Activated CD8-positive, alpha-beta memory T cell treated with anti-CD3 and anti-CD28 coated beads, Interleukin-2, amount 50 U/mL, for 24 hours (primary cell): ENCODE results near the gene COQ10B.

ENCODE experiments used
- DNase-seq: peaks from one replicate; pipeline ENCODE4 v3.0.0-alpha.2; 2020; ENCODE audit errors: extremely low read depth

COQ10B gene

GRCh38 chr2:197500503-197501131 lies 47.3 kb downstream of the COQ10B start:
- no peak for DNase-seq

- DNase-seq: no peak
Measured at GRCh38 chr2:197502201-197502600, 48.8 kb downstream of the COQ10B start.

DNA sequence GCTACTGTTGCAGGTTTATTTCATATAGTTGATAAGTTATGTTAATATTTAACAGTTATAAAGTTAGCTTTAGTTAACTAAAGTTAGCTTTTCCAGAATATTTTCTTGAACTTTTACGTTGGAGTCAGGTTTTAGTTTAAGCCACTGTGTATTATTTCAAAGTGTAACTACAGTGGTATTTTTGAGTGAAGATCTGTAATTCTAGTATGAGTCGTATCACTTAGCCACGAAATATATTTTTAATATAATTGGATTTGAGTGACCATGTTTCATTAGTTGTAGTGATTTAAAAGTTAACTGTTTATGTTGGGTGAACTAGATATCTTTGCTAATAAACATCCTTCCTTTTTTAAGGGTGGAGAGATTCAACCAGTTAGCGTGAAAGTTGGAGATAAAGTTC lies 49.3 kb downstream of the COQ10B start:
- DNase-seq: no peak

GRCh38 chr2:197504000-197504399 lies 50.6 kb downstream of the COQ10B start:
- no peak for DNase-seq

- no peak for DNase-seq
Measured at GRCh38 chr2:197504512-197504911, 51.2 kb downstream of the COQ10B start.

GRCh38 chr2:197506658-197507057 lies 53.3 kb downstream of the COQ10B start:
- DNase-seq: no peak

DNA sequence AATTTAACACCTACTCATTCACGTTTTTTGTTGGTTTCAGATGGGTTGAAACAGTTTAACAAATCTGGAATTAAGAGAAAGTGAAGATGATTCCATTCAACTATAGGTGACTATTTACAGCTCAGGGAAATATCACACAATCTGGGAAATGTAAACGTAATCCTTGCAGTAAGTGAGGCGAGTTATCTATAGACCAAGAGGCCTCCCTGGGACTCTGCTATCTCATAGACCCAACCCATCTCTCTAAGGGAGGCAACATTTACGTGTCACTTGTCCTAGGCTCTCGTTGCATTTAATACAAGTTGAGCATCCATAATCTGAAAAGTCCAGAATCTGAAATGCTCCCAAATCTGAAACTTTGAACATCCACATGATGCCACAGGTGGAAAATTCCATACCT lies 60.6 kb downstream of the COQ10B start:
- no peak for DNase-seq

DNA sequence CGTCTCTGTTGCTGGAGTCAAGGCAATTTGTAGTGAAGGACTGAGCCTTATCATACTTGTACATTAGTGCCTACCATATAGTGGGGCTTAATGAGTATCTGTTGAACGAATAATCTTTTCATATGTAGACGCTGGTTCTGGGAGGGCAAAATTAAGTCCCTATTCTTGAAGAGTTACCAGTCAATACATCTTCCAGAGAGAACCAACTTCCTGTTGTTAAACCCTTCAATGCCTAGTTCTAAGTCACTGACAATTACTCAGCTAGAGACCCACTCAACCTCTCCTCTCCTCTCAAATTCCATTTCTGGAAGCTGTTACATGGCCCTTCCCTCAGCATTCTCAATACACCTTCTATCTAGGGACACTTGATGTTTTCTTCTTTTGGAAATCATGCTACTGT lies 61.4 kb downstream of the COQ10B start:
- DNase-seq: no peak

DNA sequence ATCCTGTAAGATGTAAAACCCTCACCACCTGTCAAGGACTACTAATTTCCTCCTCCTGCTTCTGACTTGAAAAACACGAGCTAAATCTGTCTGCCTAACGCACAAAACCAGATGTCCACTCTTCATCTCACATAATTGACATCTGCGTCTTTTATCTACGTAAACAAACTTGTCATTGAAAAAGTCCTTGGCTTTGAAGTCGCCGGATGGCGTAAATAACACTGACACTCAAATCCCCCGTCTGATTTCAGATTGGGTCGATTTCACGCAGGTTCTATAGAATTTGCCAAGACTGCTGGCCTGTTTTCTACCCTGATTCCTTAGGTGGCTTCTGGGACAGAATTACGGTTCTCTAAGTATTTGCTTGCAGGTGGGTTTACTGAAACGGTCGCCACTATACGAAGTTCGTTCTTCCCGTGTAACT lies 62.0 kb downstream of the COQ10B start:
- DNase-seq: no peak

DNA sequence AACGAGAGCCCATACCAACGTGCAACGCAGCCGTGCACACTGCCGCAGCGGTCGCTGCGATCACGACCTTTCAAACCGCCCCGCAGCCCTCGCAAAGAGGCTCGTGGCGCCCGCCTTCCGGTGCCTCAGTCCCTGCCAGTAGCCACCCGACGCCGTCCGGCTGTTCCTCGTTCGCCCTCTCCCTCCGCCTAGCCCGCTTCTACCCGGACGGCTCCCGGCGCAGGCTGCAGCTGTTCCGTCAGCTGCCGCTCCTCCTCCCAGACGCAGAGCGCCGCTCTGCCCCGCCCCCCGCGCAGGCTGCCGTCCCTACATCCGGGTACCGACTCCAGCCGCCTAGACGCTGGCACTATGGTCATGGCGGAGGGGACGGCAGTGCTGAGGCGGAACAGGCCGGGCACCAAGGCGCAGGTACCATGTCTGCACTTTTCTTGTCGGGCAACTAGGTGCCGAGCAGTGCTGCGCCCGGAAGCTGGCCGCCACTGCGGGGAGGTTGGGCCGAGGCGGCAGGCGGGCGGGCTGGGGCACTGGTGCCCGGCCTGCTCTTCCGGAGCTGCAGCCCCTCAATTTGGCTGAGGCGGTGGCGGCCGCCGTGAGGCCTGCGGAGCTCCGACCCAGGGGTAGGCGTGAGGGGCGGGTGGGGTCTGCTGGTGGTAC lies 62.5 kb downstream of the COQ10B start, which contains the start of gene MOB4:
Gene MOB4 (plus strand): TSS at position 328 of the 654 bp plus-strand sequence. CDS start 21 bp downstream, at position 349.
- peak; percentile 70 for DNase-seq

DNA sequence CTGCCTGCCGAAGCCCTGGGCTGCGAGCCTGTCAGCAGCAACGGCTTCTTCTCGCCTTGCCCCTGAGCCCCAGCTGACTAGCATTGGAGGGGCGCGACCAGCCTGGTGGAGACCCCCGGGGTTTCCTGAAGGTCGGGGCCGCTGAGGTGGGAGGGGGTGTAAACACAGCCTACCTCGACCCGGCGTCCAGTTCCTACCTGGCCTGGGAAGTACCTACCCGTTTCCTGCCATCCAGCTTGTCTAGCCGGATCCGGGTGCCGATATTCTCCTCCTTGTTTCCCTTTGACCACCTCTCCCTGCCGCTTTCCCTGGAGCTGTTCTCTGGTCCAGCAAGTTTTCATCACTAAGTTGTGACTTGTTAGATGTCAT lies 63.0 kb downstream of the COQ10B start:
- no peak for DNase-seq

- no peak for DNase-seq
Measured at GRCh38 chr2:197517150-197517549, 63.8 kb downstream of the COQ10B start.
